ENCODE data around the gene ZFPM1. TPM values are rescaled to one million over a fixed set of nuclear protein-coding genes. Genes with fewer than 3 reads are reported as not detected.

The ZFPM1 gene
- total RNA-seq, 2 donors from 2014 or later, result 4.1 to 21.5 TPM

DNA sequence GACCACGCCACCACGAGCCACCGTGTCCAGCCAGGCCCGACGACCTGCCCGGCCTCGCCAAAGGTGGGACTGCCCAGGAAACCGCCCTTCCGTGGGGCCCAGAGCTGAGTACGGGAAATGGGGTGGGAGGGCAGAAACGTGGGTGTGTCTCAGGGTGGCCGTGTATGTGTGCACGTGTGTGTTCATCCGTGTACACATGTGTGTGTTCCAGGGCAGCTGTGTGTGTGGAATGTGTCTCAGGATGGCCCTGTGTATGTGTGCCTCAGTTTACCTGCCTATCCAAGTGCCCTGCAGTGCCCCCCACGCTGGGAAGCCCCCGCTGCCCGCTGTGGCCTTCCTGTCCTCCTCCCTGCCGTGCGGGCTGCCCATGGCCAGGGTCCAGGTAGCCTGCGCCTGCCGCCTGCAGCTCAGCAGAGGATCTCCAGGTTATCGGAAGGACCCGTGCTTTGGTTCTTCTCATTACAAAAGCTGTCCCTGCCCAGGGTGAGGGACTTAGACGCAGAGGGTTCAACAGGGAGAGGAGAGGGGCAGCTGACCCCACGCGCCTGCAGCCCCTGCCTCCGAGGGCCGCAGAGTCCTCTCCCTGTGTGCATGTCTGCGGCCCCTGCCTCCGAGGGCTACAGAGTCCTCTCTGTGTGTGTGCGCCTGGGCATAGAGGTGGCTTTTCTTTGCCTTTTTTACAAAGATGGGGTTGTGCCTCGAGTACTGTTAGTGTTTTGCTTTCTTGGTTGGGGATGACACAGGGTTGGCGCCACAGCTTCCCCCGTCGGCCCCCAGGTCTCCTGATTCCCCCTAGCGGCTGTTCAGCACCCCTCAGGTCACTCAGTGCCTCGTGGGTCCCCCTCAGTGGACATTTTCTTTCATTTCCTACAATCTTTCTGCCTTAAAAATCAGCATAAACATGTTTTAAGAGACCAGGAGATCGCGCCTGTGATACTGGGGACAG is 46.7 kb upstream of the ZFPM1 start:
- no peak overlapping the region for H3K27ac ChIP-seq
- H3K36me3 ChIP-seq, result no peaks in the 10 kb centered on the region
- WGBS, result 46% methylated on average over 39 of the region's 39 CpGs
- no peaks in the 10 kb centered on the region for H3K9me3 ChIP-seq
- no peak for DNase-seq (ENCODE audit: low spot score)
- no peaks in the 10 kb centered on the region for H3K27me3 ChIP-seq (replicated peaks; ENCODE audit: insufficient read depth)
- TF ChIP-seq POLR2A (IDR thresholded peaks at IDR 0.05) (no peak), CTCF (IDR thresholded peaks at IDR 0.05) (peak in 1 of 4 experiments; percentile 25)
- peaks cover 4% of the 10 kb centered on the region for H3K4me1 ChIP-seq (replicated peaks)
- intact Hi-C loops (cut with DNase I), result no loop called here
- peak overlapping the region in 1 of 2 donors; percentile 12 for H3K4me3 ChIP-seq

DNA sequence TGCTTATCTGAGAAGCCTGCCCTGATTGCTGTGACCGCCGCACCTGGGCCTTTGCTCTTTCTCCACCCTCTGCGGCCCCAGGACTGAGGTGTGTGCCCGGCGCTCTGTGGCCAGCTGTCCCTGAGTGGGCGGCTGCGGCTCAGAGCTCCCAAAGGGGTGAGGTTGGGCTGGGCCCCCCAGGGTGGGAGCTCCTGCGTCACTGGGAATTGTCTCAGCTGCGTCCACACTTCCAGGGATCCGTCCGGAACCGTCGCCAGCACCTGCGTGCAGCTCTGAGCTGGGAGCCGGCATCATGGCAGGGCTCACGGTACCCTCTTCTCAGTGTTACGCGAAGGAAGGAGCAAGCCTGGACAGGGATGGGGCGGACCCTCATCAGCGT is 46.0 kb upstream of the ZFPM1 start:
- H3K4me1 ChIP-seq (replicated peaks), result peaks cover 4% of the 10 kb centered on the region
- H3K36me3 ChIP-seq, result no peaks in the 10 kb centered on the region
- intact Hi-C loops (cut with DNase I), result no loop called here
- H3K4me3 ChIP-seq, result no peak overlapping the region
- 92% methylated on average over 20 of the region's 20 CpGs for WGBS
- no peak for TF ChIP-seq POLR2A (IDR thresholded peaks at IDR 0.05)
- TF ChIP-seq POLR2AphosphoS5 (IDR thresholded peaks at IDR 0.05), result no peak
- no peak for TF ChIP-seq CTCF (IDR thresholded peaks at IDR 0.05)
- H3K9me3 ChIP-seq, result no peaks in the 10 kb centered on the region
- no peak for DNase-seq (ENCODE audit: low spot score)
- no peaks in the 10 kb centered on the region for H3K27me3 ChIP-seq (replicated peaks; ENCODE audit: insufficient read depth)
- no peak overlapping the region for H3K27ac ChIP-seq

DNA sequence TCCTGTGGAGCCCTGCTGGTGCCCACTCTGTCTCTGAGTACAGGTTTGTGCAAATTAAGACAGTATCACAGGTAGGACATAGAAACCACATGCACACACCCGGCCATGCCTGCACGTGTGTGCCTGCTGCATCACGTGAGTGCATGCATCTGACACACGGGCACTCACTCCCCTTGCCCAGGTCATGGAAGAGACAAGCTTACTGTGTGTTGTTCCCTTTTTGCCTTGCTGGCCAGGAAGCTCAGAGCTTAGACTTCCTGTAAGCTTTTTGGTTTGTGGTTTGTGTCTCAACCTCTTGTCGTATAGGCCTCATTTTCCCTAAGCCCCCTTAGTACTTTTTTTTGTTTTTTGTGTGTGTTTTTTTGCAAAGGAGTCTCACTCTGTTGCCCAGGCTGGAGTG is 45.3 kb upstream of the ZFPM1 start:
- WGBS, result 88% methylated on average over 5 of the region's 5 CpGs
- H3K36me3 ChIP-seq, result no peaks in the 10 kb centered on the region
- DNase-seq (ENCODE audit: low spot score), result no peak
- no peaks in the 10 kb centered on the region for H3K9me3 ChIP-seq
- no peak overlapping the region for H3K27ac ChIP-seq
- H3K4me3 ChIP-seq, result no peak overlapping the region
- peaks cover 4% of the 10 kb centered on the region for H3K4me1 ChIP-seq (replicated peaks)
- intact Hi-C loops (cut with DNase I), result no loop called here
- no peaks in the 10 kb centered on the region for H3K27me3 ChIP-seq (replicated peaks; ENCODE audit: insufficient read depth)
- TF ChIP-seq CTCF (IDR thresholded peaks at IDR 0.05), result no peak
- TF ChIP-seq POLR2A (IDR thresholded peaks at IDR 0.05), result no peak
- TF ChIP-seq POLR2AphosphoS5 (IDR thresholded peaks at IDR 0.05), result no peak

DNA sequence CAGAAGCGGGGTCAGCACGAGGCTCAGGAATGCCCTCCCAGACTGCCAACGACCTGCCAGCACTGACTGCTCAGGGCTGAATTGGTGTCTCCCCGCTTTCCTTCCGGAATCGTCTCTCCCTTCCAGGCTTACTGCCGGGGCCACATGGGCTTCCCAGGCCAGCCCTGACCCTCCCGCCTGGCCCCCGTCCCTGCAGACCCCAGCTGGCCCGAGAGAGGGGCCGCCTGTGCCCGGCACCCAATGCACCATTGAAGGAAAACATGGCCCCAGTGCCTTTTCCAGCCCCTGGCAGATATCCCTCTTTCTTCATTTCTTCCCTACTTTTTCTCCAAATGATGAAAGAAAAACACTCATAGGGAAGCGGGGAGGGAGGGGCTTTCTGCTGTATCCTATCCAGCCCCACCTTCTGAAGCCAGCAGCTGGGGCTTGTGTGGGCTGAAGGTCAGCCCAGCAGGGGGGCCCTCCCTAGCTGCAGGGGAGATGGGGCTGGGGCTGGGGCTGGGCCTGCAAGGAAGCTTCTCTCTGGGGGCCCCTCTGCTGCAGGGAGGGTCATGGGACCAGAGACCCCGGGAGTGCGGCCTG is 44.4 kb upstream of the ZFPM1 start:
- no peaks in the 10 kb centered on the region for H3K9me3 ChIP-seq
- no peak for DNase-seq (ENCODE audit: low spot score)
- 79% methylated on average over 15 of the region's 15 CpGs for WGBS
- no peak overlapping the region for H3K27ac ChIP-seq
- H3K27me3 ChIP-seq (replicated peaks; ENCODE audit: insufficient read depth), result no peaks in the 10 kb centered on the region
- peaks cover 4% of the 10 kb centered on the region for H3K4me1 ChIP-seq (replicated peaks)
- no peaks in the 10 kb centered on the region for H3K36me3 ChIP-seq
- intact Hi-C loops (cut with DNase I), result no loop called here
- TF ChIP-seq POLR2AphosphoS5 (IDR thresholded peaks at IDR 0.05) (no peak), CTCF (IDR thresholded peaks at IDR 0.05) (no peak), POLR2A (IDR thresholded peaks at IDR 0.05) (no peak)
- H3K4me3 ChIP-seq, result no peak overlapping the region

Measured in prostate gland (tissue), 2 donors.